Measurements from ENCODE around the gene ZC2HC1C. TPM values are rescaled to one million over a fixed set of nuclear protein-coding genes. Genes with fewer than 3 reads are reported as not detected.

Gene ZC2HC1C
- total and polyA plus RNA-seq, 10 of the 15 experiments (the other 5 are each of a cell fraction or from before 2014, with no cell fraction given) = 0.92 to 3.7 (median 1.6) TPM

DNA sequence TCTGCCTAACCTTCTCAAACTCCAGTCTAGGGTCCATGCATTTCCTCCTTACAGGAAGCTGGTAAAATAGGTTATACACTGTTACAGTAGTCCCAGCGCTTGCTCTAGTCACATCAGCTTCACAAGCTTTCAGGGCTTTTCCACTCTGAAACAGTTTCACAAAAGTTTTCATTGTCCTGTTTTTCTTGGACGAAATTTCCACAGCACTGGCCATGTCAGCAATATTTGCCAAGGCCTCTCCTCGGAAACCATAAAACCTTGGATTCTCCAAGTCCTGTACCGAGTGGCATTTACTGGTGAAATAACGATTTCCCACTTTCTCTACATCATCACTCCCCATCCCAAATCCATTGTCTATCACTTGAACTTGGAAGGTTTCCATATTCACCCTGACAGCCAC, 20.3 kb upstream of the ZC2HC1C start:
- ChIA-PET RAD21 (ENCODE audit: unreplicated experiment) (interaction anchor here (3.3 kb wide), 1 partner anchor 14 kb away, joined by 13 read pairs; the partner anchor contains the start of gene ACYP1), CTCF (interaction anchor here (1.0 to 2.4 kb wide), 10 partner anchors 8 to 143 kb away, joined by 3 to 12 read pairs (median 4); partner anchors contain the start of gene ACYP1), SMC1A (ENCODE audit: uncharacterized antibody, unreplicated experiment) (interaction anchor here (0.8 to 2.3 kb wide), 5 partner anchors 15 to 188 kb away, joined by 3 to 14 read pairs (median 3); partner anchors contain the start of gene ACYP1), POLR2A (interaction anchor here (0.9 to 2.4 kb wide), 4 partner anchors 13 to 107 kb away, joined by 3 to 19 read pairs (median 4); partner anchors contain the start of gene ACYP1)
- intact Hi-C loops (cut with micrococcal nuclease; ENCODE audit: unreplicated experiment) (no loop called here), in situ Hi-C loops (cut with MboI) (no loop called here)
- H3K9me3 ChIP-seq (replicated peaks; ENCODE audit: control insufficient read depth, insufficient read depth, low read length) = no peaks in the 10 kb centered on the region; the same call in 2 of the 3 replicates
- no peak for TF ChIP-seq TCF3 (IDR thresholded peaks at IDR 0.05; ENCODE audit: borderline replicate concordance, insufficient read depth, low read depth, low read length)
- no peak for TF ChIP-seq TAF1 (IDR thresholded peaks at IDR 0.05; ENCODE audit: borderline replicate concordance, low read depth, low read length)
- no peaks in the 10 kb centered on the region for H3K4me1 ChIP-seq (ENCODE audit: control insufficient read depth, insufficient read depth, low read length)
- no peaks in the 10 kb centered on the region for H4K20me1 ChIP-seq (ENCODE audit: control insufficient read depth, insufficient read depth)
- no peak for FAIRE-seq
- ATAC-seq = no peak
- WGBS (ENCODE audit: insufficient coverage, insufficient replicate concordance, low lambda C conversion rate, missing lambda C conversion rate) = 99% methylated on average over 5 of the region's 5 CpGs
- H3K79me2 ChIP-seq (ENCODE audit: control insufficient read depth, insufficient read depth, low read length) = peaks cover 18% of the 10 kb centered on the region
- H2AFZ ChIP-seq (ENCODE audit: control insufficient read depth, low read depth, low read length) = no peak overlapping the region
- no TSS peak for BruUV-seq (replicated peaks)
- no peak for DNase-seq (ENCODE audit: low read depth, low spot score)
- H3K4me2 ChIP-seq (ENCODE audit: control insufficient read depth, insufficient read depth) = no peak overlapping the region
- H3K27me3 ChIP-seq (replicated peaks in 1 of 2; ENCODE audit: control insufficient read depth in 2 of 2, insufficient read depth in 2 of 2, low read length in 1 of 2) = no peaks in the 10 kb centered on the region
- no peak overlapping the region for H3K4me3 ChIP-seq
- no peak overlapping the region for H3K27ac ChIP-seq (ENCODE audit: control insufficient read depth, insufficient read depth)
- no peak overlapping the region for H3K9ac ChIP-seq (ENCODE audit: control insufficient read depth, insufficient read depth, low read length)
- H3K36me3 ChIP-seq (ENCODE audit: control insufficient read depth in 2 of 2, insufficient read depth in 2 of 2, low read length in 1 of 2) = no peaks in the 10 kb centered on the region

GRCh38 chr14:75049731-75050201, 19.7 kb upstream of the ZC2HC1C start:
- POLR2A ChIA-PET = interaction anchor here (0.9 to 2.4 kb wide), 3 partner anchors 13 to 108 kb away, joined by 3 to 19 read pairs (median 4); partner anchors contain the start of gene ACYP1
- TF ChIP-seq ATF7 (IDR thresholded peaks at IDR 0.05; ENCODE audit: low read depth) = no peak
- TF ChIP-seq POLR2A (IDR thresholded peaks at IDR 0.05; ENCODE audit: low read depth, low read length) = no peak
- TF ChIP-seq BMI1 (IDR thresholded peaks at IDR 0.05; ENCODE audit: borderline replicate concordance) = no peak
- TF ChIP-seq, protein P1, sequence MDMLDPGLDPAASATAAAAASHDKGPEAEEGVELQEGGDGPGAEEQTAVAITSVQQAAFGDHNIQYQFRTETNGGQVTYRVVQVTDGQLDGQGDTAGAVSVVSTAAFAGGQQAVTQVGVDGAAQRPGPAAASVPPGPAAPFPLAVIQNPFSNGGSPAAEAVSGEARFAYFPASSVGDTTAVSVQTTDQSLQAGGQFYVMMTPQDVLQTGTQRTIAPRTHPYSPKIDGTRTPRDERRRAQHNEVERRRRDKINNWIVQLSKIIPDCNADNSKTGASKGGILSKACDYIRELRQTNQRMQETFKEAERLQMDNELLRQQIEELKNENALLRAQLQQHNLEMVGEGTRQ (IDR thresholded peaks at IDR 0.05; ENCODE audit: borderline replicate concordance, low read depth, low read length) = no peak
- no peak for TF ChIP-seq CREB1 (IDR thresholded peaks at IDR 0.05; ENCODE audit: low read depth)
- TF ChIP-seq, protein P2, sequence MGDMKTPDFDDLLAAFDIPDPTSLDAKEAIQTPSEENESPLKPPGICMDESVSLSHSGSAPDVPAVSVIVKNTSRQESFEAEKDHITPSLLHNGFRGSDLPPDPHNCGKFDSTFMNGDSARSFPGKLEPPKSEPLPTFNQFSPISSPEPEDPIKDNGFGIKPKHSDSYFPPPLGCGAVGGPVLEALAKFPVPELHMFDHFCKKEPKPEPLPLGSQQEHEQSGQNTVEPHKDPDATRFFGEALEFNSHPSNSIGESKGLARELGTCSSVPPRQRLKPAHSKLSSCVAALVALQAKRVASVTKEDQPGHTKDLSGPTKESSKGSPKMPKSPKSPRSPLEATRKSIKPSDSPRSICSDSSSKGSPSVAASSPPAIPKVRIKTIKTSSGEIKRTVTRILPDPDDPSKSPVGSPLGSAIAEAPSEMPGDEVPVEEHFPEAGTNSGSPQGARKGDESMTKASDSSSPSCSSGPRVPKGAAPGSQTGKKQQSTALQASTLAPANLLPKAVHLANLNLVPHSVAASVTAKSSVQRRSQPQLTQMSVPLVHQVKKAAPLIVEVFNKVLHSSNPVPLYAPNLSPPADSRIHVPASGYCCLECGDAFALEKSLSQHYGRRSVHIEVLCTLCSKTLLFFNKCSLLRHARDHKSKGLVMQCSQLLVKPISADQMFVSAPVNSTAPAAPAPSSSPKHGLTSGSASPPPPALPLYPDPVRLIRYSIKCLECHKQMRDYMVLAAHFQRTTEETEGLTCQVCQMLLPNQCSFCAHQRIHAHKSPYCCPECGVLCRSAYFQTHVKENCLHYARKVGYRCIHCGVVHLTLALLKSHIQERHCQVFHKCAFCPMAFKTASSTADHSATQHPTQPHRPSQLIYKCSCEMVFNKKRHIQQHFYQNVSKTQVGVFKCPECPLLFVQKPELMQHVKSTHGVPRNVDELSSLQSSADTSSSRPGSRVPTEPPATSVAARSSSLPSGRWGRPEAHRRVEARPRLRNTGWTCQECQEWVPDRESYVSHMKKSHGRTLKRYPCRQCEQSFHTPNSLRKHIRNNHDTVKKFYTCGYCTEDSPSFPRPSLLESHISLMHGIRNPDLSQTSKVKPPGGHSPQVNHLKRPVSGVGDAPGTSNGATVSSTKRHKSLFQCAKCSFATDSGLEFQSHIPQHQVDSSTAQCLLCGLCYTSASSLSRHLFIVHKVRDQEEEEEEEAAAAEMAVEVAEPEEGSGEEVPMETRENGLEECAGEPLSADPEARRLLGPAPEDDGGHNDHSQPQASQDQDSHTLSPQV (IDR thresholded peaks at IDR 0.05) = no peak
- TF ChIP-seq ASH2L (IDR thresholded peaks at IDR 0.05; ENCODE audit: borderline replicate concordance, low read depth) = no peak

More at GRCh38 chr14:75049731-75050201, 19.7 kb upstream of the ZC2HC1C start:
- no peak for ATAC-seq
- Histone ChIP-seq H3K79me2 (ENCODE audit: control insufficient read depth, insufficient read depth, low read length) (peaks cover 16% of the 10 kb centered on the region), H3K27ac (ENCODE audit: control insufficient read depth, insufficient read depth) (no peak overlapping the region), H3K4me1 (ENCODE audit: control insufficient read depth, insufficient read depth, low read length) (no peaks in the 10 kb centered on the region), H3K4me3 (no peak overlapping the region), H3K4me2 (ENCODE audit: control insufficient read depth, insufficient read depth) (no peak overlapping the region; the same call in 1 of the 2 replicates), H2AFZ (ENCODE audit: control insufficient read depth, low read depth, low read length) (no peak overlapping the region), H4K20me1 (ENCODE audit: control insufficient read depth, insufficient read depth) (no peaks in the 10 kb centered on the region), H3K36me3 (ENCODE audit: control insufficient read depth in 2 of 2, insufficient read depth in 2 of 2, low read length in 1 of 2) (no peaks in the 10 kb centered on the region), H3K9ac (ENCODE audit: control insufficient read depth, insufficient read depth, low read length) (no peak overlapping the region), H3K27me3 (replicated peaks in 1 of 2; ENCODE audit: control insufficient read depth in 2 of 2, insufficient read depth in 2 of 2, low read length in 1 of 2) (no peaks in the 10 kb centered on the region), H3K9me3 (replicated peaks; ENCODE audit: control insufficient read depth, insufficient read depth, low read length) (no peaks in the 10 kb centered on the region; the same call in 2 of the 3 replicates)
- no TSS peak for BruUV-seq (replicated peaks)
- intact Hi-C loops (cut with micrococcal nuclease; ENCODE audit: unreplicated experiment) (no loop called here), in situ Hi-C loops (cut with MboI) (no loop called here)
- 100% methylated on average over 3 of the region's 3 CpGs for WGBS (ENCODE audit: insufficient coverage, insufficient replicate concordance, low lambda C conversion rate, missing lambda C conversion rate)
- RAD21 ChIA-PET (ENCODE audit: unreplicated experiment) = interaction anchor here (3.3 kb wide), 1 partner anchor 14 kb away, joined by 13 read pairs; the partner anchor contains the start of gene ACYP1
- no peak for DNase-seq (ENCODE audit: low read depth, low spot score)
- SMC1A ChIA-PET (ENCODE audit: uncharacterized antibody, unreplicated experiment) = interaction anchor here (0.6 to 2.3 kb wide), 5 partner anchors 14 to 189 kb away, joined by 3 to 14 read pairs (median 3); partner anchors contain the start of gene ACYP1
- CTCF ChIA-PET = interaction anchor here (1.1 to 2.4 kb wide), 6 partner anchors 9 to 102 kb away, joined by 3 to 12 read pairs (median 6); partner anchors contain the start of gene ACYP1
- FAIRE-seq = no peak

All from GM12878 (cell line).